ENCODE measurements around the gene GPR157.

Gene GPR157

GRCh38 chr1:9166289-9167235 is 37.7 kb upstream of the GPR157 start:
- TF ChIP-seq CTCF (IDR thresholded peaks at IDR 0.05; ENCODE audit: low read depth, low read length): no peak
- no peak for TF ChIP-seq POLR2A (IDR thresholded peaks at IDR 0.05; ENCODE audit: extremely low read depth, insufficient read length)
- no peak for TF ChIP-seq MAX (IDR thresholded peaks at IDR 0.05; ENCODE audit: low read depth, low read length)
- no peak overlapping the region for H3K4me3 ChIP-seq (ENCODE audit: low read depth, low read length)
- DNase-seq (ENCODE audit: low read depth): no peak

- no peak for DNase-seq (ENCODE audit: low read depth)
- TF ChIP-seq POLR2A (IDR thresholded peaks at IDR 0.05; ENCODE audit: extremely low read depth, insufficient read length) (no peak), CTCF (IDR thresholded peaks at IDR 0.05; ENCODE audit: low read depth, low read length) (no peak), MYC (IDR thresholded peaks at IDR 0.05; ENCODE audit: low read depth, low read length) (no peak), MAX (IDR thresholded peaks at IDR 0.05; ENCODE audit: low read depth, low read length) (no peak)
- no peak overlapping the region for H3K4me3 ChIP-seq (ENCODE audit: low read depth, low read length)
These were observed 36.5 kb upstream of the GPR157 start for GRCh38 chr1:9165396-9165795.

- DNase-seq (ENCODE audit: low read depth): no peak
- no peak for TF ChIP-seq MAX (IDR thresholded peaks at IDR 0.05; ENCODE audit: low read depth, low read length)
- no peak for TF ChIP-seq CTCF (IDR thresholded peaks at IDR 0.05; ENCODE audit: low read depth, low read length)
- no peak for TF ChIP-seq MYC (IDR thresholded peaks at IDR 0.05; ENCODE audit: low read depth, low read length)
- no peak for TF ChIP-seq POLR2A (IDR thresholded peaks at IDR 0.05; ENCODE audit: extremely low read depth, insufficient read length)
- H3K4me3 ChIP-seq (ENCODE audit: low read depth, low read length): no peak overlapping the region
These were observed 36.0 kb upstream of the GPR157 start for GRCh38 chr1:9164919-9165318.

GRCh38 chr1:9164532-9164900 is 35.6 kb upstream of the GPR157 start:
- DNase-seq (ENCODE audit: low read depth): no peak
- no peak overlapping the region for H3K4me3 ChIP-seq (ENCODE audit: low read depth, low read length)
- no peak for TF ChIP-seq MAX (IDR thresholded peaks at IDR 0.05; ENCODE audit: low read depth, low read length)
- TF ChIP-seq MYC (IDR thresholded peaks at IDR 0.05; ENCODE audit: low read depth, low read length): no peak

- H3K4me3 ChIP-seq (ENCODE audit: low read depth, low read length): no peak overlapping the region
- no peak for DNase-seq (ENCODE audit: low read depth)
- no peak for TF ChIP-seq CTCF (IDR thresholded peaks at IDR 0.05; ENCODE audit: low read depth, low read length)
- TF ChIP-seq MYC (IDR thresholded peaks at IDR 0.05; ENCODE audit: low read depth, low read length): no peak
- TF ChIP-seq POLR2A (IDR thresholded peaks at IDR 0.05; ENCODE audit: extremely low read depth, insufficient read length): no peak
- TF ChIP-seq MAX (IDR thresholded peaks at IDR 0.05; ENCODE audit: low read depth, low read length): no peak
These were observed 33.1 kb upstream of the GPR157 start for GRCh38 chr1:9161963-9162362.

GRCh38 chr1:9161342-9161741 is 32.4 kb upstream of the GPR157 start:
- TF ChIP-seq CTCF (IDR thresholded peaks at IDR 0.05; ENCODE audit: low read depth, low read length) (no peak), POLR2A (IDR thresholded peaks at IDR 0.05; ENCODE audit: extremely low read depth, insufficient read length) (no peak), MAX (IDR thresholded peaks at IDR 0.05; ENCODE audit: low read depth, low read length) (no peak), MYC (IDR thresholded peaks at IDR 0.05; ENCODE audit: low read depth, low read length) (no peak)
- no peak overlapping the region for H3K4me3 ChIP-seq (ENCODE audit: low read depth, low read length)
- DNase-seq (ENCODE audit: low read depth): no peak
